Brain microvascular endothelial cell (primary cell): Measurements from ENCODE around the gene LRBA.

Experiments used
- DNase-seq: peaks from one replicate; pipeline ENCODE4 v3.0.0-alpha.2; 2020
- H3K27ac ChIP-seq: fragments of 250-450 bp; sonication (Bioruptor Pico); 2 replicates; pipeline ENCODE4 v1.5.1; 2020; ENCODE audit warnings: mild to moderate bottlenecking, moderate library complexity
- H3K27me3 ChIP-seq: fragments of 250-450 bp; sonication (Bioruptor Pico); replicated peaks from 2 replicates; pipeline ENCODE4 v1.5.1; 2020; ENCODE audit warnings: mild to moderate bottlenecking
- H3K36me3 ChIP-seq: fragments of 250-450 bp; sonication (Bioruptor Pico); replicated peaks from 2 replicates; pipeline ENCODE4 v1.5.1; 2020; ENCODE audit warnings: mild to moderate bottlenecking
- H3K4me3 ChIP-seq: 2 replicates; pipeline ENCODE4 v1.5.1; 2011; ENCODE audit warnings: low read depth, mild to moderate bottlenecking, control low read depth, low read length, moderate library complexity
- in situ Hi-C: cut with HindIII; loops from 2 replicates; pipeline ENCODE4 v1.10.0; 2017; ENCODE audit warnings: low sequenced_read_pairs, low pct_ligation_motif_present
- TF ChIP-seq, protein P1 (sequence below): IDR thresholded peaks from 2 replicates; pipeline ENCODE4 v1.5.1; 2011; ENCODE audit warnings: low read depth, mild to moderate bottlenecking, moderate library complexity, low read length, control low read depth, inconsistent platforms; ENCODE audit errors: missing control alignments

Gene LRBA

DNA sequence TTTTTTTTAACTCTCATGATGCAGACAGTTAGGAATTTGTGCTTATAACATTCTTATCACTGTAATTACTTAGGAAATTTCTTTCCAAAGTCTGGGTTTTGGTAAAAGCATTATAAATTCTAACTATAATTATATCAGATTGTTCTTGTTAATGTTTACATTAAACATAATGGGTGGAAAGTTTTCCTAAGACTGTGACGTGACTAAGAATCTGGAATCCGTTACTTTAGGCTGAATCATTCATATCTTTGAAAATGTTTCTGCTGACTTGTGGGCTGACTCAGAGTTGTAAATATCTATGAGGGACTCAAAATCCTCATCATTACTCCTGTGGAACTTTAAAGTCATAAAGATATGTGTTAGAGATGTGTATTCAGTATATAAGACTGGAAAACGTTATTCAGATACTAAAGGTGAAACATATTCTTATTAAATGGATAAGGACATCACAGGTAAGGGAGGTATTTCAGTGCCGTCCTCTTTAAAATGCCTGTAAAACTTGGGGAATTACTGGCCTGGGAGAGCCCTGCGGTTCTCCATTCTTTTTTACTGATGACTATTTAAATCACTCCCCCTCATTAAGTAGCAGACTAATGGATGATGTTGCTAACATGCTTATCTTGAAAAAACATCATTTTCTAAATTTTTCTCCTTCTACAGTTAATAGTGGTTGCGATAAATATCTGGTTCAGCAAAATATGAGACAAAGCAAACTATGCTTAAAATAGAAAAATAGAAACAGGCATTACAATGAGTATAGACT, 777.8 kb downstream of the LRBA start:
- Histone ChIP-seq H3K36me3 (no peaks in the 10 kb centered on the region), H3K4me3 (peak overlapping the region; percentile 15), H3K27me3 (no peaks in the 10 kb centered on the region), H3K27ac (peak overlapping the region; percentile 93)
- TF ChIP-seq, protein P1, sequence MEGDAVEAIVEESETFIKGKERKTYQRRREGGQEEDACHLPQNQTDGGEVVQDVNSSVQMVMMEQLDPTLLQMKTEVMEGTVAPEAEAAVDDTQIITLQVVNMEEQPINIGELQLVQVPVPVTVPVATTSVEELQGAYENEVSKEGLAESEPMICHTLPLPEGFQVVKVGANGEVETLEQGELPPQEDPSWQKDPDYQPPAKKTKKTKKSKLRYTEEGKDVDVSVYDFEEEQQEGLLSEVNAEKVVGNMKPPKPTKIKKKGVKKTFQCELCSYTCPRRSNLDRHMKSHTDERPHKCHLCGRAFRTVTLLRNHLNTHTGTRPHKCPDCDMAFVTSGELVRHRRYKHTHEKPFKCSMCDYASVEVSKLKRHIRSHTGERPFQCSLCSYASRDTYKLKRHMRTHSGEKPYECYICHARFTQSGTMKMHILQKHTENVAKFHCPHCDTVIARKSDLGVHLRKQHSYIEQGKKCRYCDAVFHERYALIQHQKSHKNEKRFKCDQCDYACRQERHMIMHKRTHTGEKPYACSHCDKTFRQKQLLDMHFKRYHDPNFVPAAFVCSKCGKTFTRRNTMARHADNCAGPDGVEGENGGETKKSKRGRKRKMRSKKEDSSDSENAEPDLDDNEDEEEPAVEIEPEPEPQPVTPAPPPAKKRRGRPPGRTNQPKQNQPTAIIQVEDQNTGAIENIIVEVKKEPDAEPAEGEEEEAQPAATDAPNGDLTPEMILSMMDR, result no peak
- peak; percentile 70 for DNase-seq
- in situ Hi-C loops, result no loop called here

DNA sequence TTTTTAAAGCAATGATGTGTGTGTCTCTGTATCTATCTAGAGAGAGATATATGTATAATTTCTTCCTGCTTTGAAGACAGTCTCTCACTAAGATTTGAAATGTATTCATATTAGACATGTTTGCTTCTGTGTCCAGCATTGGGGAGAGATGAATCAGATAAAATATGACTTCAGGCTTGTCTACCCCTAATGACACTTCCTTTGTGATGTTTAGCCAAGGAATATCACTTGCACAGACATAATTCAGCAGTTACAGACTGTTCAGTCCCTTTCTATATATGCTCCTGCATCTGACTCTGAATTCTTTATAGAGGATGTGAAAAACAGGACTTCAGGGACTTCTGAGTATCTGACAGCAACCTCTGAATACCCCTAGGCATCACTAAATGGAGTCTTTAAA, 778.5 kb downstream of the LRBA start:
- H3K27me3 ChIP-seq, result no peaks in the 10 kb centered on the region
- no peaks in the 10 kb centered on the region for H3K36me3 ChIP-seq
- no peak for DNase-seq
- peak overlapping the region; percentile 93 for H3K27ac ChIP-seq
- H3K4me3 ChIP-seq, result no peak overlapping the region
- in situ Hi-C loops, result no loop called here
- TF ChIP-seq, protein P1, result no peak

DNA sequence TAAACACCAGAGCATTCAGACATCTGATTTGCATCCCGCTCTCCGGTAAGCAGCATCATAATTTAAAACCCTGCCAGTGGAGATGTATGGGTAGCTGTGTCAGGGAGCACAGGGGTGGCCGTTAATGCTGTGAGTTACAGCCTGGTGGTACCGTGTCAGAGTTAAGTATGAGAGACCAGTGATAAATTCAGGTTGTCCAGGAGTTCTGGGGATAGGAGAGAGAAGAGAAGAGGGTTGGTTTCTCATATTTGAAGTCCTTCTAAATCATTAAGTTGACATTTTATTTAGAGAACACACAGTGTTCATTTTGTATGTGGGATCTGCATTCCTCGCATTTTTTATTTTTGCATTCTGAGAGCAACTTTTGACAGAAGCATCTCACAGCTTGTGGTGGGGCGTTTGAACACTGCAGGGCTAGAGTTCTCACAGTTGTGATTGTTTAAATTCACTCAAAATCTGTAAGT, 779.2 kb downstream of the LRBA start:
- DNase-seq, result no peak
- in situ Hi-C loops, result no loop called here
- Histone ChIP-seq H3K36me3 (no peaks in the 10 kb centered on the region), H3K27ac (peak overlapping the region; percentile 93), H3K4me3 (no peak overlapping the region), H3K27me3 (no peaks in the 10 kb centered on the region)
- TF ChIP-seq, protein P1, result no peak

DNA sequence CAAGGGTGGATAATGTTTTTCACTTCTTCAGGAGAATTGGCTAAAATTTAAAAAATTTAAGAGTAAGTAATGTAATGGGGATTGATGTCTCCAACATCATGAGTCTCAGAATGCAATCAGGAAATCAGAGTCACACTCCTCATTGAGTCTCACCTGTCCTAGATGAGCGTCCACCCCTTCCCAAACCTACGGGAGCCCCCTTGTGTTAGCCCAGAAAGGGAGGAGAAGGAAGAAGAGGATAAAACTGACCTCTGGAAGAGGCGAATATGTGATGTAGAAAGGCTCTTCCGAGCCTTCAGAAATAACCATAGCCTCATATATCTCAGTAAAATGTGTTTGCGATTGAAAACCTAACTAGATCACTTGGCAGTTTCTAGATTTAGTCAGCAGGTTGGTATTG, 779.8 kb downstream of the LRBA start:
- no peaks in the 10 kb centered on the region for H3K27me3 ChIP-seq
- H3K27ac ChIP-seq, result peak overlapping the region; percentile 93
- TF ChIP-seq, protein P1, result no peak
- no peak for DNase-seq
- in situ Hi-C loops, result no loop called here
- no peak overlapping the region for H3K4me3 ChIP-seq
- no peaks in the 10 kb centered on the region for H3K36me3 ChIP-seq

DNA sequence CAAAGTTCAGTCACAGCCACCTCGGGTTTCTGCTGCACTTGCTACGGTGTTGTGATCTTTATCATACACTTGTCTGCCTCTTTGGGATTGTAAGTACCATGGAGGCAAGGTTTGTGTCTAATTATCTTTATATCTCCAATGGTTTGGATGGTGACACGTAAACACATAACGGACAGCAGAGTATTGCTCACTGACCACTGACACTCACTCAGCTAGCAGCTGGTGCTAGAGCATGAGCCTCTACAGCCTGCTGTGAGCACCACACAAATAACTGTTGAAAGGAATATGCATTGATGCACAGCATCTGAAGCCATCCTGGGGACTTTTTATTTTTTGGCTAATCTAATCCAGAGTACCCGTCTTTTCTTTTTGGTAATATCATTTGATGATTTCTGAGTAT, 780.8 kb downstream of the LRBA start:
- Histone ChIP-seq H3K27ac (no peak overlapping the region), H3K4me3 (no peak overlapping the region), H3K36me3 (no peaks in the 10 kb centered on the region), H3K27me3 (no peaks in the 10 kb centered on the region)
- no peak for DNase-seq
- TF ChIP-seq, protein P1, result no peak
- in situ Hi-C loops, result no loop called here

DNA sequence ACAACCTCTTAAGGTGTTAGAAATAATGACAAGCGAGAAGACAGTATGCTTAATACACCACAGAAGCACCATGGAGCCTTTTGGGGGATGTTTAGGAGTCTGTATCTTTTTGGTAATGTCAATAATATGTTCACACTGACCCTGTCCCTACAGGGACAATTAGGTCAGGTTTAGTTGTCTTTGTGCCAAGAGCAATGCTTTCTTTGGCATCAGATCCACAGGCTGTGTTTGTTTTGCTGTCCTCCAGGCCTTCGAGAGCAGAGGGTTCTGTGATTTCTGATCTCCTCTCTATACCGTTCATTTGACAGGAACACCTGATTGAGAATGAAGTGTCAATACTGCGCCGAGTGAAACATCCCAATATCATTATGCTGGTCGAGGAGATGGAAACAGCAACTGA, 783.1 kb downstream of the LRBA start:
- in situ Hi-C loops, result no loop called here

More for the DNA sequence above, 783.1 kb downstream of the LRBA start:
- no peak for DNase-seq
- no peaks in the 10 kb centered on the region for H3K36me3 ChIP-seq
- no peak overlapping the region for H3K27ac ChIP-seq
- H3K27me3 ChIP-seq, result no peaks in the 10 kb centered on the region
- no peak overlapping the region for H3K4me3 ChIP-seq
- TF ChIP-seq, protein P1, result no peak
